ENCODE measurements around the gene CDCA7.
"Not testable (repeated sequence)": the region's sequence is repeated elsewhere in the genome, so short reads cannot be mapped to it uniquely, and the experiment has no call there.

Gene CDCA7

GRCh38 chr2:173404841-173405750 is 50.4 kb downstream of the CDCA7 start:
- DNase-seq (ENCODE audit: low read depth), result no peak

GRCh38 chr2:173407176-173407575 is 52.5 kb downstream of the CDCA7 start:
- no peak for DNase-seq (ENCODE audit: low read depth)

- DNase-seq (ENCODE audit: low read depth), result no peak
Measured at GRCh38 chr2:173407646-173408045, 53.0 kb downstream of the CDCA7 start.

- DNase-seq (ENCODE audit: low read depth), result no peak
Measured at GRCh38 chr2:173410579-173410978, 55.9 kb downstream of the CDCA7 start.

GRCh38 chr2:173412628-173413027 is 58.0 kb downstream of the CDCA7 start:
- no peak for DNase-seq (ENCODE audit: low read depth)

- no peak for DNase-seq (ENCODE audit: low read depth)
Measured at GRCh38 chr2:173414823-173415322, 60.2 kb downstream of the CDCA7 start.

- DNase-seq (ENCODE audit: low read depth), result no peak
Measured at GRCh38 chr2:173415431-173416381, 61.0 kb downstream of the CDCA7 start.

- not testable (repeated sequence) for DNase-seq (ENCODE audit: low read depth)
Measured at GRCh38 chr2:173416415-173417152, 61.9 kb downstream of the CDCA7 start.

- no peak for DNase-seq (ENCODE audit: low read depth)
Measured at GRCh38 chr2:173417341-173417740, 62.7 kb downstream of the CDCA7 start.

- no peak for DNase-seq (ENCODE audit: low read depth)
Measured at GRCh38 chr2:173417802-173418201, 63.1 kb downstream of the CDCA7 start.
